Astrocyte of the cerebellum (primary cell): ENCODE data around the gene NVL.
A peak's percentile ranks its signal among the peaks of the same experiment; 100 is the strongest.

Source experiments
- DNase-seq: peaks from one replicate; pipeline ENCODE4 v3.0.0-alpha.2; 2011; ENCODE audit warnings: low read depth
- H3K4me3 ChIP-seq: 2 replicates; pipeline ENCODE4 v1.5.1; 2011; ENCODE audit warnings: mild to moderate bottlenecking, low read depth, low read length, moderate library complexity
- CTCF ChIP-seq: IDR thresholded peaks from 2 replicates; pipeline ENCODE4 v1.5.1; 2012; ENCODE audit warnings: low read length, low read depth, moderate library complexity, mild to moderate bottlenecking; ENCODE audit errors: missing control alignments
- in situ Hi-C: cut with HindIII; loops from 2 replicates; pipeline ENCODE4 v1.10.0; 2017; ENCODE audit warnings: low sequenced_read_pairs

The NVL gene

GRCh38 chr1:224199679-224200078, 130.3 kb downstream of the NVL start:
- no peak overlapping the region for H3K4me3 ChIP-seq
- in situ Hi-C loops, result no loop called here
- DNase-seq, result no peak
- no peak for TF ChIP-seq CTCF

GRCh38 chr1:224198572-224198971, 131.4 kb downstream of the NVL start:
- in situ Hi-C loops, result no loop called here
- no peak overlapping the region for H3K4me3 ChIP-seq
- TF ChIP-seq CTCF, result no peak
- DNase-seq, result no peak

GRCh38 chr1:224196813-224197600, 133.0 kb downstream of the NVL start:
- H3K4me3 ChIP-seq, result no peak overlapping the region
- TF ChIP-seq CTCF, result no peak
- no peak for DNase-seq
- in situ Hi-C loops, result no loop called here

- DNase-seq, result no peak
- in situ Hi-C loops, result no loop called here
These were observed 136.5 kb downstream of the NVL start for GRCh38 chr1:224193319-224193966.

GRCh38 chr1:224192082-224192788, 137.7 kb downstream of the NVL start:
- in situ Hi-C loops, result no loop called here
- no peak for DNase-seq
- no peak overlapping the region for H3K4me3 ChIP-seq
- TF ChIP-seq CTCF, result no peak

More at GRCh38 chr1:224193319-224193966, 136.5 kb downstream of the NVL start:
- no peak for TF ChIP-seq CTCF
- H3K4me3 ChIP-seq, result no peak overlapping the region

GRCh38 chr1:224189561-224189960, 140.4 kb downstream of the NVL start:
- TF ChIP-seq CTCF, result no peak
- in situ Hi-C loops, result no loop called here
- no peak overlapping the region for H3K4me3 ChIP-seq
- peak; percentile 53 for DNase-seq
